Calu3 (cell line): ENCODE measurements around the gene ZNF324B. TPM values are rescaled to one million over a fixed set of nuclear protein-coding genes. Genes with fewer than 3 reads are reported as not detected.

Experiments used
- BruUV-seq: library from RNA; stranded (reverse); fragments of 400-500 nt; replicated peaks from 2 replicates; lab custom pipeline; 2021; lab: Mats Ljungman, UMichigan
- CTCF ChIA-PET: fragments of 300-600 bp; sonication (Branson Sonifier 250); formaldehyde crosslinking; loops from one replicate; lab custom pipeline; 2022; ENCODE audit warnings: antibody characterized with exemption; lab: Charles Lee
- DNase-seq: peaks from one replicate; pipeline ENCODE4 v3.0.0; 2022
- H3K27ac Mint-ChIP-seq: one replicate; pipeline ENCODE4 v1.8.0; 2022; ENCODE audit warnings: mixed read lengths; ENCODE audit not compliant: unreplicated experiment
- H3K27me3 Mint-ChIP-seq: one replicate; pipeline ENCODE4 v1.8.0; 2022; ENCODE audit warnings: mixed read lengths; ENCODE audit not compliant: unreplicated experiment
- H3K36me3 Mint-ChIP-seq: one replicate; pipeline ENCODE4 v1.8.0; 2022; ENCODE audit warnings: mild to moderate bottlenecking, moderate library complexity, mixed read lengths; ENCODE audit not compliant: insufficient read depth, unreplicated experiment
- H3K4me1 Mint-ChIP-seq: one replicate; pipeline ENCODE4 v1.8.0; 2022; ENCODE audit warnings: mild to moderate bottlenecking, low read depth, mixed read lengths; ENCODE audit not compliant: unreplicated experiment
- H3K4me3 Mint-ChIP-seq: one replicate; pipeline ENCODE4 v1.8.0; 2022; ENCODE audit warnings: mild to moderate bottlenecking, low read depth, moderate library complexity, mixed read lengths; ENCODE audit not compliant: unreplicated experiment
- H3K9me3 Mint-ChIP-seq: one replicate; pipeline ENCODE4 v1.8.0; 2022; ENCODE audit warnings: low read depth, mixed read lengths; ENCODE audit not compliant: unreplicated experiment
- intact Hi-C: fragments of 100-400 bp; cut with micrococcal nuclease; formaldehyde crosslinking; loops from one replicate; pipeline ENCODE4 v1.10.0; 2022; ENCODE audit not compliant: unreplicated experiment
- total RNA-seq: library from RNA; stranded (reverse); gene quantifications from 2 replicates; pipeline ENCODE4 v1.2.3, GENCODE V29; 2022
- TF ChIP-seq, protein P1 (sequence below): fragments of 200-600 bp; IDR thresholded peaks from one replicate; pipeline ENCODE4 v1.8.0; 2022; ENCODE audit warnings: antibody characterized with exemption; ENCODE audit not compliant: unreplicated experiment

ZNF324B gene
- total RNA-seq, 1 experiment from 2014 or later = 13.7 TPM

GRCh38 chr19:58477130-58477529 lies 25.7 kb downstream of the ZNF324B start:
- peaks cover 67% of the 10 kb centered on the region for H3K36me3 Mint-ChIP-seq
- H3K4me3 Mint-ChIP-seq = peak overlapping the region; percentile 71
- peak overlapping the region; percentile 85 for H3K27ac Mint-ChIP-seq
- peaks cover 9% of the 10 kb centered on the region for H3K4me1 Mint-ChIP-seq
- no peak for DNase-seq
- no peaks in the 10 kb centered on the region for H3K9me3 Mint-ChIP-seq
- intact Hi-C loops = no loop called here
- TF ChIP-seq, protein P1, sequence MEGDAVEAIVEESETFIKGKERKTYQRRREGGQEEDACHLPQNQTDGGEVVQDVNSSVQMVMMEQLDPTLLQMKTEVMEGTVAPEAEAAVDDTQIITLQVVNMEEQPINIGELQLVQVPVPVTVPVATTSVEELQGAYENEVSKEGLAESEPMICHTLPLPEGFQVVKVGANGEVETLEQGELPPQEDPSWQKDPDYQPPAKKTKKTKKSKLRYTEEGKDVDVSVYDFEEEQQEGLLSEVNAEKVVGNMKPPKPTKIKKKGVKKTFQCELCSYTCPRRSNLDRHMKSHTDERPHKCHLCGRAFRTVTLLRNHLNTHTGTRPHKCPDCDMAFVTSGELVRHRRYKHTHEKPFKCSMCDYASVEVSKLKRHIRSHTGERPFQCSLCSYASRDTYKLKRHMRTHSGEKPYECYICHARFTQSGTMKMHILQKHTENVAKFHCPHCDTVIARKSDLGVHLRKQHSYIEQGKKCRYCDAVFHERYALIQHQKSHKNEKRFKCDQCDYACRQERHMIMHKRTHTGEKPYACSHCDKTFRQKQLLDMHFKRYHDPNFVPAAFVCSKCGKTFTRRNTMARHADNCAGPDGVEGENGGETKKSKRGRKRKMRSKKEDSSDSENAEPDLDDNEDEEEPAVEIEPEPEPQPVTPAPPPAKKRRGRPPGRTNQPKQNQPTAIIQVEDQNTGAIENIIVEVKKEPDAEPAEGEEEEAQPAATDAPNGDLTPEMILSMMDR = no peak
- CTCF ChIA-PET = no interaction called here
- no peaks in the 10 kb centered on the region for H3K27me3 Mint-ChIP-seq
- no TSS peak for BruUV-seq

DNA sequence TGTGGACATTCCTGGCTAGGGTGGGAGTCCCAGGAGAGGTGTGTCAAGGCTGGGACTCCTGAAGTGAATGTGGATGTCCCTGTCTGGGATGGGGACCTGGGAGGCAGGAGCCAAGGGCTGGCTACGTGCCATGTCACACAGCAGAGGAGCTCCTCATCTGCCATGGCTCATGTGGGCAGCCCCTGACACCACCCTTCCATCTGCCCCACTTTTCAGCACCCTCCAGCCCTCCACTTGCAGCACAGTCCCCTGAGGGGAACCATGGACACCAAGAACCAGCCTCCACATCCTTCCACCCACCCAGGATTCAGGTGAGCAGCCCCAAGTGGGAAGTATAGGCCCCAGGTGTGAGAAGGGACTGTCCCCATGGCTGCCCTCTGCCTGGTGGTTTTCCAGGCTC lies 26.4 kb downstream of the ZNF324B start:
- intact Hi-C loops = no loop called here
- H3K4me3 Mint-ChIP-seq = no peak overlapping the region
- BruUV-seq = no TSS peak
- TF ChIP-seq, protein P1 = no peak
- peak overlapping the region; percentile 29 for H3K27ac Mint-ChIP-seq
- H3K4me1 Mint-ChIP-seq = peaks cover 9% of the 10 kb centered on the region
- H3K27me3 Mint-ChIP-seq = no peaks in the 10 kb centered on the region
- no peaks in the 10 kb centered on the region for H3K9me3 Mint-ChIP-seq
- no peak for DNase-seq
- CTCF ChIA-PET = no interaction called here
- H3K36me3 Mint-ChIP-seq = peaks cover 59% of the 10 kb centered on the region

GRCh38 chr19:58479303-58479702 lies 27.9 kb downstream of the ZNF324B start:
- no peak overlapping the region for H3K4me3 Mint-ChIP-seq
- peaks cover 48% of the 10 kb centered on the region for H3K36me3 Mint-ChIP-seq
- no peaks in the 10 kb centered on the region for H3K27me3 Mint-ChIP-seq
- CTCF ChIA-PET = no interaction called here
- no TSS peak for BruUV-seq
- no peak for DNase-seq
- intact Hi-C loops = no loop called here
- no peak overlapping the region for H3K27ac Mint-ChIP-seq
- no peaks in the 10 kb centered on the region for H3K9me3 Mint-ChIP-seq
- peaks cover 9% of the 10 kb centered on the region for H3K4me1 Mint-ChIP-seq
- TF ChIP-seq, protein P1 = no peak

DNA sequence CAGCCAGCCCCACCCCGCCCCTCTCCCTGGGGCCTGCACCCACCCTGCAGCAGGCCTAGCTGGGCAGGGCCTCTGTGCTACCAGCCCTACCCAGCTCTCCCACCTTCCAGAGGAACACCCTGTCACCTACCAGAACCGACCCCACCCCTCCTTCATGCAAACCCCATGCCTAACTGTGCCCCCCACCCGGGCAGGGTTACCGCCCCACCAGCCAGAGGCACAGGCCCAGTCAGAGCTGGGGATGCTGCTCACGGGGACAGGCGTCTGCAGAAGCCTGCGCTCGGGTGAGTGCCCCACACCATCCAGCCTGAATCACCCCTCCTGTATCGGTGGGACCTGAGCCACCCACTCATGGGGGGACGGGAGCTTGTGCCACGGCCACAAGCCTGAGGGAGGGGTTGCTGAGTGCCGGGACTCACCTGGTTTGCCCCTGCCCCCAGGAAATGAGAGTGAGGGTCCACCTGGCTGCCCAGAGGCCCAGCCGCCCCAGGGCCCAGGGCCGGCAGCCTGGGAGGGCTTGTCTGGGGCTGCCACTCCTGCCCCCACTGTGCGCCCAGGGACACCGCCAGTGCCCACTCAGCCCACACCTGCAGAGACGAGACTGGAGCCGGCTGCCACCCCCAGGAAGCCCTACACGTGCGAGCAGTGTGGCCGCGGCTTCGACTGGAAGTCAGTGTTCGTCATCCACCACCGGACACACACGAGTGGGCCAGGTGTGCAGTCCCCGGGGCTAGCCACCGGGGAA lies 28.5 kb downstream of the ZNF324B start:
- Mint-ChIP-seq H3K4me3 (no peak overlapping the region), H3K27me3 (no peaks in the 10 kb centered on the region), H3K27ac (no peak overlapping the region), H3K9me3 (no peaks in the 10 kb centered on the region), H3K36me3 (peaks cover 41% of the 10 kb centered on the region), H3K4me1 (peaks cover 9% of the 10 kb centered on the region)
- CTCF ChIA-PET = no interaction called here
- TF ChIP-seq, protein P1 = no peak
- DNase-seq = no peak
- intact Hi-C loops = no loop called here
- no TSS peak for BruUV-seq
